Lower leg skin (tissue), 4 donors: ENCODE data around the gene CHST10. TPM values are rescaled to one million over a fixed set of nuclear protein-coding genes. Genes with fewer than 3 reads are reported as not detected.

ENCODE experiments used
- DNase-seq, 2 donors: peaks; one replicate each; pipeline ENCODE4 v3.0.0-alpha.2; 2019; ENCODE audit warnings: low spot score in 2 of 2
- H3K4me3 ChIP-seq: fragments of 200-600 bp; sonication (generic); 2 replicates; pipeline ENCODE4 v1.5.1; 2017; ENCODE audit warnings: mild to moderate bottlenecking, low read depth; ENCODE audit not compliant: poor library complexity, severe bottlenecking
- POLR2A ChIP-seq, 2 donors: fragments of 450-650 bp; IDR thresholded peaks; one replicate each; pipeline ENCODE4 v1.6.1; 2016 to 2017; ENCODE audit warnings: antibody characterized with exemption in 2 of 2, mild to moderate bottlenecking in 1 of 2, moderate library complexity in 1 of 2
- WGBS, 2 donors: methylation state at CpG; one replicate each; pipeline ENCODE4 v1.1.5; 2018; 5-methylcytosine and 5-hydroxymethylcytosine counted together
- intact Hi-C: fragments of 100-400 bp; cut with DNase I; formaldehyde crosslinking; loops from one replicate; pipeline ENCODE4 v1.15.0; 2023; ENCODE audit warnings: low total_unique reads
- total RNA-seq, 4 donors: library from RNA; depleted of rRNA; stranded (reverse); fragments of >200 nt; gene quantifications; one replicate each; pipeline ENCODE4 v1.1.0, GENCODE V29; 2016
- TF ChIP-seq, protein P1 (sequence below), 3 donors: fragments of 450-650 bp; IDR thresholded peaks; one replicate each; pipeline ENCODE4 v1.5.1; 2016; ENCODE audit warnings: antibody characterized with exemption in 3 of 3, mild to moderate bottlenecking in 3 of 3, moderate library complexity in 2 of 3

Gene CHST10
- total RNA-seq, 4 donors from 2014 or later = 0.66 to 5.5 (median 2.4) TPM

DNA sequence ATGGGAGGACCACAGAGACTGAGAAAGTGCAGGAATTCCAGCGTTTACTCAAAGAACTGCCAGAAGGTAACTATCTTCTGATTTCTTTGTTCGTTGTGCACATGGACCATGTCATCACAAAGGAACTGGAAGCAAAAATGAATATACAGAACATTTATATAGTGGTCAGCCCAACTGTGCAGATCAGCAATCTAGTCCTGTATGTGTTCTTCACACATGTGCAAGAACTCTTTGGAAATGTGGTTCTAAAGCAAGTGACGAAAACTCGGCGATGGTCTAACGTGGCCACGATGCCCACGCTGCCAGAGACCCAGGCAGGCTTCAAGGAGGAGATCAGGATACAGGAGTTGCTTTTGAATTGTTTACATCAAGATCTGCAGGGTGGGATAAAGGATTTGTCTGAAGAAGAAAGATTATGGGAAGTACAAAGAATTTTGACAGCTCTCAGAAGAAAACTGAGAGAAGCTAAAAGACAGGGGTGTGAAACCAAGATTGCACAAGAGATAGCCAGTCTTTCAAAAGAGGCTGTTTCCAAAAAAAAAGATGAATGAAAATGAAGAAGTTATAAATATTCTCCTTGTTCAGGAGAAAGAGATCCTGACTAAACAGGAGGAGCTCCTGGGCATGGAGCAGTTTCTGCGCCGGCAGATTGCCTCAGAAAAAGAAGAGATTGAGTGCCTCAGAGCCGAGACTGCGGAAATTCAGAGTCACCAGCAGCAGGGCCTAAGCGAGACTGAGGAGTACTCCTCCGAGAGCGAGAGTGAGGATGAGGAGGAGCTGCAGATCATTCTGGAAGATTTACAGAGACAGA, 8.3 kb upstream of the CHST10 start:
- 77 to 83% methylated on average over 15 of the region's 15 CpGs for WGBS, 2 donors
- no peak for DNase-seq
- TF ChIP-seq, protein P1, sequence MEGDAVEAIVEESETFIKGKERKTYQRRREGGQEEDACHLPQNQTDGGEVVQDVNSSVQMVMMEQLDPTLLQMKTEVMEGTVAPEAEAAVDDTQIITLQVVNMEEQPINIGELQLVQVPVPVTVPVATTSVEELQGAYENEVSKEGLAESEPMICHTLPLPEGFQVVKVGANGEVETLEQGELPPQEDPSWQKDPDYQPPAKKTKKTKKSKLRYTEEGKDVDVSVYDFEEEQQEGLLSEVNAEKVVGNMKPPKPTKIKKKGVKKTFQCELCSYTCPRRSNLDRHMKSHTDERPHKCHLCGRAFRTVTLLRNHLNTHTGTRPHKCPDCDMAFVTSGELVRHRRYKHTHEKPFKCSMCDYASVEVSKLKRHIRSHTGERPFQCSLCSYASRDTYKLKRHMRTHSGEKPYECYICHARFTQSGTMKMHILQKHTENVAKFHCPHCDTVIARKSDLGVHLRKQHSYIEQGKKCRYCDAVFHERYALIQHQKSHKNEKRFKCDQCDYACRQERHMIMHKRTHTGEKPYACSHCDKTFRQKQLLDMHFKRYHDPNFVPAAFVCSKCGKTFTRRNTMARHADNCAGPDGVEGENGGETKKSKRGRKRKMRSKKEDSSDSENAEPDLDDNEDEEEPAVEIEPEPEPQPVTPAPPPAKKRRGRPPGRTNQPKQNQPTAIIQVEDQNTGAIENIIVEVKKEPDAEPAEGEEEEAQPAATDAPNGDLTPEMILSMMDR (IDR thresholded peaks at IDR 0.05) = no peak
- no peak for TF ChIP-seq POLR2A (IDR thresholded peaks at IDR 0.05)
- intact Hi-C loops = no loop called here
- H3K4me3 ChIP-seq = no peak overlapping the region

DNA sequence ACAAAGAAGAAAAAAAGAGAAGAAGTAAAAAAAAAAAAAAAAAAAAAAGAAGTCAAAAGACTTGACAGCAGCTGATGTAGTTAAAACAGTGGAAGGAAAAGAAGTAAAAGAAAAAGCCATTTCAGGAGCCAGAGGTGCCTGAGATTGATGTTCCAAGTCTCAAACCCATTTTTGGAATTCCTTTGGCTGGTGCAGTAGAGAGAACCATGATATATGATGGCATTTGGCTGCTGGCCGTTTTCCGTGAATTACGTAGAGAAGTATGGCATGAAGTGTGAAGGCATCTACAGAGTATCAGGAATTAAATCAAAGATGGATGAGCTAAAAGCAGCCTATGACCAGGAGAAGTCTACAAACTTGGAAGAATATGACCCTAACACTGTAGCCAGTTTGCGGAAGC, 7.6 kb upstream of the CHST10 start:
- no peak overlapping the region for H3K4me3 ChIP-seq
- no peak for DNase-seq
- 58 to 71% methylated on average over 4 of the region's 4 CpGs for WGBS, 2 donors
- intact Hi-C loops = no loop called here
- TF ChIP-seq POLR2A (IDR thresholded peaks at IDR 0.05) = no peak
- TF ChIP-seq, protein P1 (IDR thresholded peaks at IDR 0.05) = no peak

DNA sequence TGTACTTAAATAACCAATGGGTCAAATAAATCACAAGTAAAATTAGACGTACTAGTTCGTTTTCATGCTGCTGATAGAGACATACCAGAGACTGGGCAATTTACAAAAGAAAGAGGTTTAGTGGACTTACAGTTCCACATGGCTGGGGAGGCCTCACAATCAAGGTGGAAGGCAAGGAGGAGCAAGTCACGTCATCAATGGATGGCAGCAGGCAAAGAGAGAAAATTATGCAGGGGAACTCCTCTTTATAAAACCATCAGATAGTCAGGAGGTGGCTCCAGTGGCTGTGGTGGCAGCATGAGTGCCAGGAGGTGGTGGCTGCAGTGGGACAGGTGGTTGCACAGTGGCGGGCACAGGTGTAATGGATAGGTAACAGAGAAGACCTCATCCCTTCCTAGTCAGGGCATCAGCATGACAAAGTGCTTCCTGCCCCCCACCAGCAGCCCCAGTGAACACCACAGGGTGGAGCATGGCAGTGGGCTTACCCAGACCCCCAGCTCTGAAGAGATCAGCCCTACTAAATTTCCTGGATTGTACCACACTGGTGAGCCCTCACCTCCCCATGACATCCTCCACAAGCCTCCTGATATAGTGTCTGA, 6.9 kb upstream of the CHST10 start:
- WGBS, 2 donors = 77 to 86% methylated on average over 4 of the region's 4 CpGs
- no peak for DNase-seq
- intact Hi-C loops = no loop called here

DNA sequence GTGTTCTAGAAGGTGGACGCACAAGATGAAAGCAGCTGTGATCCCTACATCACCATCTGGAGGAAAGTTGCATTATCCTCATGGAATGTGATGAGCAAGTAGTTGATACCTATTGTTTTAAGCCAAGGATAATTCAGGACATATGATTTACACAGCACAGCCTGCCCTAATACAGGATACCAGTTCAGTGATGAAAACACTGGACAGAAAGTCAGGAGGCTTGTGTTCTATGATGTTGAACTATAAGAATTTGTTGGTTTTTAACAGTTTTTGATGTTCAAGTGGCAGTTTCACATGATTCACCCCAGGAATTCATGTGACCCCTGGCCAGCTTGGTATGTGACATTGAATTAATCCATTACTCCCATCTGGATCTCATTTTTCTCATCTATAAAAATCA, 6.2 kb upstream of the CHST10 start:
- no peak overlapping the region for H3K4me3 ChIP-seq
- DNase-seq = no peak
- TF ChIP-seq POLR2A (IDR thresholded peaks at IDR 0.05) = no peak
- TF ChIP-seq, protein P1 (IDR thresholded peaks at IDR 0.05) = no peak
- intact Hi-C loops = no loop called here
- WGBS, 2 donors = 78 to 90% methylated on average over 1 of the region's 1 CpG

More for the DNA sequence above, 6.9 kb upstream of the CHST10 start:
- H3K4me3 ChIP-seq = no peak overlapping the region
- no peak for TF ChIP-seq POLR2A (IDR thresholded peaks at IDR 0.05)
- TF ChIP-seq, protein P1 (IDR thresholded peaks at IDR 0.05) = no peak

DNA sequence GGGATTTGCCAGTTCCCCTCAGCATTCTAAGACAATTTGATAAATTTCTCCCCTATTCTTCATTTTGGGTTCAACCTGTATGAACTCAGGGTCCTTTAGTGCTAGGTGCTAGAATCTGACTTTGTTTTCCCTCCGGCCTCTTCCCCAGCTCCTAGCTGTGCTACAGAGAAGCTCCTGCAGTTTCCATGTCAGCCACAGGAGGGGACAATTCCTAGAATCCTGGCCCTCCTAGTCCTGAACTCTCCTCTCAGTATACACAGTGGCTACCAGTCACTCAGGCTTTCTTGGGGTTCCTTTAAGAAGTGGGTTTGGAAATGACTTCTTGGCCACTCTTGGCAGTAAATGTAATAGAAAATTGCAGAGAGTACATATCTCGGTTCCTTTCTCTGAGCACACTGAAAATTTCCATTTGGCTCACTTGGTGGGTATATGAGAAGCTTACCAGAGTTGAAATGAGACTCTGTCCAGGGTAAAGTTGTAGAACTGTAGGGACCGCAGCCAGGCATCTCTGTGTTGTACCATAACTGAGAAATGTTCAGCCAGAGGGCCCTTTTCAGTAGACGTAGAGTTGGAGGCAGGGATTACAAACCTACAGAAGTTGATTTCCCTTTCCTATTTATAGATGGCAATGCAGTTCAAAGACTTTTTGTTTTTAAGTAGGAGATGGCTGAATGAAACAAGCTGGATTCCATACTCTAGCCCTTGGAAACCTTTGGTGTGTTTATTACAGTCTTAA, 5.0 kb upstream of the CHST10 start:
- no peak for TF ChIP-seq POLR2A (IDR thresholded peaks at IDR 0.05)
- TF ChIP-seq, protein P1 (IDR thresholded peaks at IDR 0.05) = no peak
- 87 to 93% methylated on average over 4 of the region's 4 CpGs for WGBS, 2 donors
- H3K4me3 ChIP-seq = no peak overlapping the region
- intact Hi-C loops = no loop called here
- no peak for DNase-seq
